HepG2 (cell line): ENCODE results near the gene EMILIN3. TPM values are rescaled to one million over a fixed set of nuclear protein-coding genes. Genes with fewer than 3 reads are reported as not detected.

Experiments used
- ARNT2 ChIP-seq: sonication (generic); formaldehyde crosslinking; IDR thresholded peaks from 2 replicates; pipeline ENCODE4 v1.8.0; 2022; ENCODE audit warnings: mild to moderate bottlenecking, low read depth, missing genetic modification reagents, moderate library complexity
- HNF4A ChIP-seq: sonication (generic); formaldehyde crosslinking; IDR thresholded peaks from 2 replicates; pipeline ENCODE4 v1.4.0; 2020; ENCODE audit warnings: missing genetic modification reagents
- MXI1 ChIP-seq: IDR thresholded peaks from 3 replicates; pipeline ENCODE4 v1.6.1; 2012; ENCODE audit warnings: low read depth, low read length, inconsistent platforms, borderline replicate concordance
- RBFOX2 ChIP-seq: fragments of 200-400 bp; formaldehyde crosslinking; IDR thresholded peaks from 2 replicates; pipeline ENCODE4 v1.6.1; 2017; ENCODE audit warnings: low read depth, mild to moderate bottlenecking, low read length
- SAP130 ChIP-seq: IDR thresholded peaks from 2 replicates; pipeline ENCODE4 v1.6.1; 2016; ENCODE audit warnings: low read depth
- SKI ChIP-seq: fragments of 450-650 bp; IDR thresholded peaks from one replicate; pipeline ENCODE4 v1.6.1; 2018; ENCODE audit warnings: mild to moderate bottlenecking; ENCODE audit not compliant: partially characterized antibody
- ZBTB8A ChIP-seq: sonication (generic); formaldehyde crosslinking; IDR thresholded peaks from 2 replicates; pipeline ENCODE4 v1.4.0; 2020; ENCODE audit warnings: mild to moderate bottlenecking, low read depth, missing genetic modification reagents, borderline replicate concordance
- ZNF451 ChIP-seq: sonication (generic); formaldehyde crosslinking; IDR thresholded peaks from 2 replicates; pipeline ENCODE4 v1.5.0; 2020; ENCODE audit warnings: mild to moderate bottlenecking, missing genetic modification reagents
- ZNF891 ChIP-seq: sonication (generic); formaldehyde crosslinking; IDR thresholded peaks from 2 replicates; pipeline ENCODE4 v1.5.0; 2020; ENCODE audit warnings: mild to moderate bottlenecking, missing genetic modification reagents
- ZSCAN30 ChIP-seq: sonication (generic); formaldehyde crosslinking; IDR thresholded peaks from 2 replicates; pipeline ENCODE4 v1.5.0; 2020; ENCODE audit warnings: mild to moderate bottlenecking, missing genetic modification reagents
- ZSCAN9 ChIP-seq: IDR thresholded peaks from 2 replicates; pipeline ENCODE4 v1.6.1; 2016; ENCODE audit warnings: borderline replicate concordance
- polyA plus RNA-seq, 8 experiments: library from polyadenylated mRNA; depleted of rRNA in 3 of 8; stranded (reverse) in 7 of 8; unstranded in 1 of 8; fragments of >200 nt; fragmentation: Illumina TruSeq in 4 of 8; extraction: Trizol in 4 of 8; gene quantifications; 2 replicates each; pipeline versions ENCODE4 v1.2.1 to v1.2.3, GENCODE V29; 2011 to 2016; ENCODE audit warnings: low read depth in 4 of 8, missing spikeins in 1 of 8, mixed read lengths in 1 of 8; ENCODE audit not compliant: insufficient read depth in 1 of 8
- total RNA-seq, 5 experiments: library from RNA; depleted of rRNA; stranded (reverse); fragments of >200 nt; fragmentation: Illumina TruSeq; extraction: Trizol; gene quantifications; 2 replicates each; pipeline ENCODE4 v1.2.3, GENCODE V29; 2016; ENCODE audit warnings: low read depth in 1 of 5
- TF ChIP-seq, protein P1 (sequence below): sonication (generic); formaldehyde crosslinking; IDR thresholded peaks from 2 replicates; pipeline ENCODE4 v1.8.1; 2023; ENCODE audit warnings: mild to moderate bottlenecking, inconsistent platforms, moderate library complexity, missing genetic modification reagents, borderline replicate concordance
- TF ChIP-seq, protein P2 (sequence below), 2 experiments: sonication (generic) in 1 of 2; formaldehyde crosslinking in 1 of 2; IDR thresholded peaks; 2 replicates each; pipeline versions ENCODE4 v1.4.0 to v1.6.1; 2018 to 2020; ENCODE audit warnings: missing genetic modification reagents in 2 of 2, borderline replicate concordance in 1 of 2, low read depth in 1 of 2, mild to moderate bottlenecking in 1 of 2, missing biosample characterization in 1 of 2
- TF ChIP-seq, protein P3 (sequence below): sonication (generic); formaldehyde crosslinking; IDR thresholded peaks from 2 replicates; pipeline ENCODE4 v1.8.0; 2023; ENCODE audit warnings: mild to moderate bottlenecking, missing genetic modification reagents
- TF ChIP-seq, protein P4 (sequence below): sonication (generic); formaldehyde crosslinking; IDR thresholded peaks from 2 replicates; pipeline ENCODE4 v1.4.0; 2020; ENCODE audit warnings: low read depth, missing genetic modification reagents
- TF ChIP-seq, protein P5 (sequence below): sonication (generic); formaldehyde crosslinking; IDR thresholded peaks from 2 replicates; pipeline ENCODE4 v1.4.0; 2020; ENCODE audit warnings: missing genetic modification reagents

EMILIN3 gene
- total and polyA plus RNA-seq, 2 of the 13 experiments (the other 11 are each of a cell fraction or from before 2014, with no cell fraction given): 0.25 to 0.29 TPM

DNA sequence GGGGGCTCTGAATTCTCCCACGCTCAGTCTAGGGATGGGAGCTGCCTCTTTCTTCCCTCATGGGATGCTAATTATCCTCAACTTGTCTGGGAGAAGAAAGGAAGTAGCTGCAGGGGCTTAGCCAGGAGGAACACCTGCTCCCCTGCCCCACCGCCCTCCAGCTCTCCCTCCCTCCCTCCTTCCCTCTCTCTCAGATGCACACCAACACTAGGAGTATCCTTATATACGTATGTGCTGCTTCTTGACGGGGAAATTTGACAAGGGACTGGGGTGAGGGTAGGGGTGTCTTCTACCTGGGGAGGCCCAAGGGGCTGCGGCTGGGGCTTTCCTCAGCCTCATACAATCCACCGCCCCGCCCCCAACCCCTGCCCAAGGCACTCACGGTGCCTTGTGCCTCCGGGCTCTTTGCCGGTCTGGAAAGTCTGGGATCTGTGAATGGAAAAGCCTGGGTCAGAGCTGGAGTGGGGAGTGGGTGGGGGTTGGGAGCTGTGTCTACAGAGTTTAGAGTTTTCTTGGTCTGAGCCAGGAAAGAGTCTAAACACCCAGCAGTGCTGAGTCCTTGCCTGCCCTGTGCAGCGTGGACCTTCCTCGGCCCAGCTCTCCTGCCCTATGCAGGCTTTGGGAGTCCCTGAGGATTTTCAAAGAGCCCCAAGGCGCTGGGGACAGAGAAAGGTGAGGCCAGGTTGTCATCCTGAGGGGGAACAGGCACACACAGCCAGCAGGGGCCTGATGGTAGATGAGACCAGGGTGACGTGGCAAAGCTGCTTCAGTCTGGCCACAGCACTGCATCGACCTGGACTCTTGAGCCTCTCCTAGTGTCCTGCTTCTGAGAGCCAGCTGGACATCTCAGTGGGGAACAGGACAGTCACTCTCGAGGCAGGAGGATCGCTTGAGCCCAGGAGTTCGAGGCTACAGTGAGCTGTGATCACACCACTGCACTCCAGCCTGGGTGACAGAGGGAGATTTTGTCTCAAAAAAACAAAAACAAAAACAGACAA is 29.3 kb upstream of the EMILIN3 start (continued):
- no peak for TF ChIP-seq ZSCAN30 (CRISPR knock-in tag)
- TF ChIP-seq ZNF451: no peak; the same call in 1 of the 2 replicates
- TF ChIP-seq ZNF891: 0 out of 2 replicates have a peak, but pooled peaks have one; percentile 54
- no peak for TF ChIP-seq RBFOX2
- TF ChIP-seq ZBTB8A: no peak
- peak; percentile 11 for TF ChIP-seq SKI
- TF ChIP-seq, protein P1, sequence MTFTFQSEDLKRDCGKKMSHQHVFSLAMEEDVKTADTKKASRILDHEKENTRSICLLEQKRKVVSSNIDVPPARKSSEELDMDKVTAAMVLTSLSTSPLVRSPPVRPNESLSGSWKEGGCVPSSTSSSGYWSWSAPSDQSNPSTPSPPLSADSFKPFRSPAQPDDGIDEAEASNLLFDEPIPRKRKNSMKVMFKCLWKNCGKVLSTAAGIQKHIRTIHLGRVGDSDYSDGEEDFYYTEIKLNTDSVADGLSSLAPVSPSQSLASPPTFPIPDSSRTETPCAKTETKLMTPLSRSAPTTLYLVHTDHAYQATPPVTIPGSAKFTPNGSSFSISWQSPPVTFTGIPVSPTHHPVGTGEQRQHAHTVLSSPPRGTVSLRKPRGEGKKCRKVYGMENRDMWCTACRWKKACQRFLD: 0 out of 2 replicates have a peak, but pooled peaks have one; percentile 38
- TF ChIP-seq SAP130 (CRISPR knock-in tag): peak; percentile 59
- peak; percentile 78 for TF ChIP-seq HNF4A
- TF ChIP-seq, protein P2, sequence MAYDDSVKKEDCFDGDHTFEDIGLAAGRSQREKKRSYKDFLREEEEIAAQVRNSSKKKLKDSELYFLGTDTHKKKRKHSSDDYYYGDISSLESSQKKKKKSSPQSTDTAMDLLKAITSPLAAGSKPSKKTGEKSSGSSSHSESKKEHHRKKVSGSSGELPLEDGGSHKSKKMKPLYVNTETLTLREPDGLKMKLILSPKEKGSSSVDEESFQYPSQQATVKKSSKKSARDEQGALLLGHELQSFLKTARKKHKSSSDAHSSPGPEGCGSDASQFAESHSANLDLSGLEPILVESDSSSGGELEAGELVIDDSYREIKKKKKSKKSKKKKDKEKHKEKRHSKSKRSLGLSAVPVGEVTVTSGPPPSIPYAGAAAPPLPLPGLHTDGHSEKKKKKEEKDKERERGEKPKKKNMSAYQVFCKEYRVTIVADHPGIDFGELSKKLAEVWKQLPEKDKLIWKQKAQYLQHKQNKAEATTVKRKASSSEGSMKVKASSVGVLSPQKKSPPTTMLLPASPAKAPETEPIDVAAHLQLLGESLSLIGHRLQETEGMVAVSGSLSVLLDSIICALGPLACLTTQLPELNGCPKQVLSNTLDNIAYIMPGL (CRISPR knock-in tag; IDR thresholded peaks at IDR 0.05; ENCODE audit: borderline replicate concordance in 1 of 2, low read depth in 1 of 2): peak; percentile 47 to 59; a peak in 1 of 4 replicates
- no peak for TF ChIP-seq ARNT2 (CRISPR knock-in tag)
- TF ChIP-seq, protein P3, sequence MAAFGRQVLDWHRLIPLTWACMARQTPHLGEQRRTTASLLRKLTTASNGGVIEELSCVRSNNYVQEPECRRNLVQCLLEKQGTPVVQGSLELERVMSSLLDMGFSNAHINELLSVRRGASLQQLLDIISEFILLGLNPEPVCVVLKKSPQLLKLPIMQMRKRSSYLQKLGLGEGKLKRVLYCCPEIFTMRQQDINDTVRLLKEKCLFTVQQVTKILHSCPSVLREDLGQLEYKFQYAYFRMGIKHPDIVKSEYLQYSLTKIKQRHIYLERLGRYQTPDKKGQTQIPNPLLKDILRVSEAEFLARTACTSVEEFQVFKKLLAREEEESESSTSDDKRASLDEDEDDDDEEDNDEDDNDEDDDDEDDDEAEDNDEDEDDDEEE (CRISPR knock-in tag): no peak
- TF ChIP-seq, protein P4, sequence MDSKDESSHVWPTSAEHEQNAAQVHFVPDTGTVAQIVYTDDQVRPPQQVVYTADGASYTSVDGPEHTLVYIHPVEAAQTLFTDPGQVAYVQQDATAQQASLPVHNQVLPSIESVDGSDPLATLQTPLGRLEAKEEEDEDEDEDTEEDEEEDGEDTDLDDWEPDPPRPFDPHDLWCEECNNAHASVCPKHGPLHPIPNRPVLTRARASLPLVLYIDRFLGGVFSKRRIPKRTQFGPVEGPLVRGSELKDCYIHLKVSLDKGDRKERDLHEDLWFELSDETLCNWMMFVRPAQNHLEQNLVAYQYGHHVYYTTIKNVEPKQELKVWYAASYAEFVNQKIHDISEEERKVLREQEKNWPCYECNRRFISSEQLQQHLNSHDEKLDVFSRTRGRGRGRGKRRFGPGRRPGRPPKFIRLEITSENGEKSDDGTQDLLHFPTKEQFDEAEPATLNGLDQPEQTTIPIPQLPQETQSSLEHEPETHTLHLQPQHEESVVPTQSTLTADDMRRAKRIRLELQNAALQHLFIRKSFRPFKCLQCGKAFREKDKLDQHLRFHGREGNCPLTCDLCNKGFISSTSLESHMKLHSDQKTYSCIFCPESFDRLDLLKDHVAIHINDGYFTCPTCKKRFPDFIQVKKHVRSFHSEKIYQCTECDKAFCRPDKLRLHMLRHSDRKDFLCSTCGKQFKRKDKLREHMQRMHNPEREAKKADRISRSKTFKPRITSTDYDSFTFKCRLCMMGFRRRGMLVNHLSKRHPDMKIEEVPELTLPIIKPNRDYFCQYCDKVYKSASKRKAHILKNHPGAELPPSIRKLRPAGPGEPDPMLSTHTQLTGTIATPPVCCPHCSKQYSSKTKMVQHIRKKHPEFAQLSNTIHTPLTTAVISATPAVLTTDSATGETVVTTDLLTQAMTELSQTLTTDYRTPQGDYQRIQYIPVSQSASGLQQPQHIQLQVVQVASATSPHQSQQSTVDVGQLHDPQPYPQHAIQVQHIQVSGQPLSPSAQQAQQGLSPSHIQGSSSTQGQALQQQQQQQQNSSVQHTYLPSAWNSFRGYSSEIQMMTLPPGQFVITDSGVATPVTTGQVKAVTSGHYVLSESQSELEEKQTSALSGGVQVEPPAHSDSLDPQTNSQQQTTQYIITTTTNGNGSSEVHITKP (CRISPR knock-in tag): peak; percentile 71
- 0 out of 2 replicates have a peak, but pooled peaks have one; percentile 30 for TF ChIP-seq ZSCAN9 (CRISPR knock-in tag)
- TF ChIP-seq, protein P5, sequence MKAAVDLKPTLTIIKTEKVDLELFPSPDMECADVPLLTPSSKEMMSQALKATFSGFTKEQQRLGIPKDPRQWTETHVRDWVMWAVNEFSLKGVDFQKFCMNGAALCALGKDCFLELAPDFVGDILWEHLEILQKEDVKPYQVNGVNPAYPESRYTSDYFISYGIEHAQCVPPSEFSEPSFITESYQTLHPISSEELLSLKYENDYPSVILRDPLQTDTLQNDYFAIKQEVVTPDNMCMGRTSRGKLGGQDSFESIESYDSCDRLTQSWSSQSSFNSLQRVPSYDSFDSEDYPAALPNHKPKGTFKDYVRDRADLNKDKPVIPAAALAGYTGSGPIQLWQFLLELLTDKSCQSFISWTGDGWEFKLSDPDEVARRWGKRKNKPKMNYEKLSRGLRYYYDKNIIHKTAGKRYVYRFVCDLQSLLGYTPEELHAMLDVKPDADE (CRISPR knock-in tag): no peak
- TF ChIP-seq MXI1: 0 out of 3 replicates have a peak, but pooled peaks have one; percentile 23
